T47D (cell line): ENCODE data around the gene ALDH1A2.
"Not testable (repeated sequence)": the region's sequence is repeated elsewhere in the genome, so short reads cannot be mapped to it uniquely, and the experiment has no call there.

Experiments
- DNase-seq, 2 experiments: peaks; one replicate each; pipeline versions ENCODE4 v3.0.0 to v3.0.0-alpha.2; 2011 to 2012; ENCODE audit warnings: low read depth in 1 of 2, low spot score in 1 of 2
- JUND ChIP-seq: IDR thresholded peaks from 2 replicates; pipeline ENCODE4 v1.6.1; 2012; ENCODE audit warnings: low read depth
- in situ Hi-C: cut with HindIII; loops from 2 replicates; pipeline ENCODE4 v1.10.0; 2016; ENCODE audit warnings: low sequenced_read_pairs, low pct_unique_long_range_greater_than_20kb

The ALDH1A2 gene

GRCh38 chr15:58048261-58048660, 17.2 kb downstream of the ALDH1A2 start:
- no peak for TF ChIP-seq JUND
- in situ Hi-C loops = no loop called here

GRCh38 chr15:58047149-58047548, 18.4 kb downstream of the ALDH1A2 start:
- no peak for DNase-seq
- in situ Hi-C loops = no loop called here
- no peak for TF ChIP-seq JUND

More at GRCh38 chr15:58048261-58048660, 17.2 kb downstream of the ALDH1A2 start:
- no peak for DNase-seq

GRCh38 chr15:58046467-58046866, 19.0 kb downstream of the ALDH1A2 start:
- TF ChIP-seq JUND = no peak
- in situ Hi-C loops = no loop called here
- no peak for DNase-seq

DNA sequence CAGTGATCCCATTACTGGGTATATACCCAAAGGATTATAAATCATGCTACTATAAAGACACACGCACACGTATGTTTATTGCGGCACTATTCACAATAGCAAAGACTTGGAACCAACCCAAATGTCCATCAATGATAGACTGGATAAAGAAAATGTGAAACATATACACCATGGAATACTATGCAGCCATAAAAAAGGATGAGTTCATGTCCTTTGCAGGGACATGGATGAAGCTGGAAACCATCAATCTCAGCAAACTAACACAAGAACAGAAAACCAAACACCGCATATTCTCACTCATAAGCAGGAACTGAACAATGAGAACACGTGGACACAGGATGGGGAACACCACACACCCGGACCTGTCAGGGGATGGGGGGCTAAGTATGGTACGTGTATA, 20.1 kb downstream of the ALDH1A2 start:
- in situ Hi-C loops = not testable (repeated sequence)

DNA sequence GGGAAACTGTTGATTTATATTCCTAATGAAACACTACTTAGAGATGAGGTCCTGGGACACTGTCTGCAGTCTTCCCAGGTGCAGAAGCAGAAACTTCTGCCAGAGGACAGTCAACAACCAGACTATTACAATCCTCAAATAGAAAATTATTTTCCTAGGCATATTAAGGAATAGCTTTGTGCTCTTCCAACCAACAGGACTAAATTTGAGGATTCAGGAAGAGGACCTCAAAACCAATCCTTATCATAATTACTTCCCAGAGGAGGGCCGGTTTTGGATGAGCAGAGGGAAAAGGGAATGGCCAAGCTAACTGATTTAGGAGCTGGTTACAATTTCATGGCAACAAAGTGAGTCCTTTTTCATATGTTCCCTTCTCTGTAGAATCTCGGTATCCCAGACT, 21.0 kb downstream of the ALDH1A2 start:
- DNase-seq = no peak
- no peak for TF ChIP-seq JUND
- in situ Hi-C loops = no loop called here

More for the DNA sequence above, 20.1 kb downstream of the ALDH1A2 start:
- DNase-seq = not testable (repeated sequence)

GRCh38 chr15:58043192-58043903, 22.2 kb downstream of the ALDH1A2 start:
- in situ Hi-C loops = no loop called here
- TF ChIP-seq JUND = no peak
- peak in 1 of 2 experiments; percentile 44 for DNase-seq

DNA sequence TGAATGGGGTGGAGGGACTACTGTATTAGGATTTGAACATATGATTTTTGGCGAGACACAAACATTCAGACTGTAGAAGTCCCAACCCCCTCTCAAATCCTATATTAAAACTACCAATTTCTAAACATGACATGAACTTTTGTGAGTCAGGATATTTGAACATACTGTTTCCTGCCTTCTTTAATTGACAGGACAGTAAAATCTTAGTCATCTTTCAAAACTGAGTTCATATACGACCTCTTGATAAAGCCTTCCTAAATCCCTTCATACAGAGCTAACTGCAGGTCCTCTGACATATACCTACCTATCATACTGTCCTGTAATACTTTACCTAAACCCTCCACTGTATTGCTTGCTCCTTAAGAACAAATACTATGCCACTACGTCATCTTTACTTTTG, 23.5 kb downstream of the ALDH1A2 start:
- no peak for TF ChIP-seq JUND
- DNase-seq = no peak
- in situ Hi-C loops = no loop called here

- DNase-seq = no peak
- in situ Hi-C loops = no loop called here
These were observed 25.4 kb downstream of the ALDH1A2 start for GRCh38 chr15:58040150-58040549.

GRCh38 chr15:58039079-58040035, 26.2 kb downstream of the ALDH1A2 start:
- no peak for TF ChIP-seq JUND
- in situ Hi-C loops = no loop called here
- DNase-seq = no peak

More at GRCh38 chr15:58040150-58040549, 25.4 kb downstream of the ALDH1A2 start:
- TF ChIP-seq JUND = no peak

GRCh38 chr15:58038426-58039078, 27.0 kb downstream of the ALDH1A2 start:
- peak in 1 of 2 experiments; percentile 46 for DNase-seq
- in situ Hi-C loops = no loop called here
- no peak for TF ChIP-seq JUND

- no peak for DNase-seq
- in situ Hi-C loops = no loop called here
- no peak for TF ChIP-seq JUND
These were observed 27.7 kb downstream of the ALDH1A2 start for GRCh38 chr15:58037723-58038301.

DNA sequence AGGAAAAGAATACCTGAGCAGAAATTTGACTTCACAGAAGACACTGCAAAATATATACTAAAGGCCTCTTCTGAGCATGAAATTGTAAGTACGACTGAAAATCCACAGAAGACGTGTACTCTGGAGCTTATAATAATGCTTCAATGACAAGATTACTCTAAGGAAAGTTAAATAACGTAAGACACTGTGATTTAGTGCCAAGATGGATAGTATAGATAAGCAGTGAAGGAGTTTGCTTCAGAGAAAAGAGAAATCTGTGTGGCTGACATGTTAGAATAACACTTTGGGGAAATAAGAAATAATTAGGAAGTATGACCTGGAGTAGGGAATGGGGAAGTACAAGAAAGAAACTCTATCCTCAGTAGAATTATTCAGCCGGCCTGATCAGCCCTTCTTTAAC, 28.9 kb downstream of the ALDH1A2 start:
- DNase-seq = no peak
- in situ Hi-C loops = no loop called here
- TF ChIP-seq JUND = no peak

GRCh38 chr15:58028392-58028791, 37.1 kb downstream of the ALDH1A2 start:
- not testable (repeated sequence) for DNase-seq

More at GRCh38 chr15:58028392-58028791, 37.1 kb downstream of the ALDH1A2 start:
- in situ Hi-C loops = not testable (repeated sequence)
